GM21367 (cell line): Measurements from ENCODE around the gene NECAB2.

Source experiments
- ATAC-seq: cut with Tn5 transposase; IDR thresholded peaks from one replicate; pipeline ENCODE4 v1.9.1; 2021; ENCODE audit not compliant: unreplicated experiment

The NECAB2 gene

GRCh38 chr16:83951544-83951943, 16.5 kb upstream of the NECAB2 start:
- no peak for ATAC-seq

DNA sequence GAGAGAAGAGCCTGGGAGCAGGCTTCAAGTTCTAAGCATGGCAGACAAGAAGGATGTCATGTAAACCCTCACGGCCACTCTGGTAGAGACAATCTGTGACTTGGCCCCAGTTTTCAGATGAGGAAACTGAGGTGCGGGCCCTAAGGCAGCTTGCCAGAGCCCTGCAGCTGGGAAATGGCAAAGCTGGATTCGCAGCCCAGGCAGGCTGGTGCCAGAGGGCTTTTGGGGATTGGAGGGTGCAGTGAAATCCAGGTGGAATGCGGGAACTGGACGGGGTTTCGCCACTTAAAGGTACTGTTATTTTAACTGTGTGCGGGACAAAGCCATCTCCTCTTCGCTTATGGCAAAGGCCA, 15.5 kb upstream of the NECAB2 start:
- ATAC-seq, result no peak

GRCh38 chr16:83952940-83953795, 14.9 kb upstream of the NECAB2 start, which contains the start of gene OSGIN1:
Gene OSGIN1 (plus strand): TSS chr16:83953240. CDS start chr16:83957672, 4,432 bp downstream.
- peak; percentile 86 for ATAC-seq

DNA sequence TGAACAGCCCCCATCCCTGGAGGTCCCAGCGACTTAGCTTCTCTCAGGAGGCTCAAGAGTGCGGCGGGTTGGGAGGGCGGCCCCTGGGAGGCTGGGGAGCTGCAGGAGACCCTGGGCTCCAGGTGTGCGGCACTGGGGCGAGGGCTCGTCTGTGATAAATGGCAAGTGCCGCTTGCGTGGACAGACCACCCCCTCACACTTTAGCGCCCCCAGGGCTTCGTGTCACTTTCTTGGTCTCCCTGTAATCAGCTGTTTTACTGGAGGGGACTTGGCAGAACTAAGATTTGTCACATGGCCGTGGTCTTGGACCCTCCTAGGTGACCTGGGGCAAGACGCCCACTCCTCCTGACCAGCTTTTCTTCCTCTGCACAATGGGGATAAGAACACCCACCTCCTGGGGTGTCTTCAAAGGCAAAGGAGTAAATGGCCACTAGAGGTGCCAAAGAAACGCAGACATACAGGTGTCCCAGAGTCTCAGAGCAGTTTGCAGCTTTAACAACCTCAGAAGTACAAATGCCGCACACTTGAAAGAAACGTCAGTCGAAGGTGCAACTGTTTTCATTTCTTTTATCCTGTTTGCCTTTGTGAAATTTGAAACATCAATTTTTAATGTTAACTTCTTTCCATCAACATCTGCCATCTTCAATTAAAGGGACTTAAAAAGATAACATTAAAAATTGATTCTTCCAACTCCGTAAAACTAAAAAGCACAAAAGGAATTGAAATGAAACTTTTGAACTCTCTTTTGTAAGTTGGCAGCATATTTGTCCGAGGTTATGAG, 14.1 kb upstream of the NECAB2 start:
- ATAC-seq, result peak; percentile 5

DNA sequence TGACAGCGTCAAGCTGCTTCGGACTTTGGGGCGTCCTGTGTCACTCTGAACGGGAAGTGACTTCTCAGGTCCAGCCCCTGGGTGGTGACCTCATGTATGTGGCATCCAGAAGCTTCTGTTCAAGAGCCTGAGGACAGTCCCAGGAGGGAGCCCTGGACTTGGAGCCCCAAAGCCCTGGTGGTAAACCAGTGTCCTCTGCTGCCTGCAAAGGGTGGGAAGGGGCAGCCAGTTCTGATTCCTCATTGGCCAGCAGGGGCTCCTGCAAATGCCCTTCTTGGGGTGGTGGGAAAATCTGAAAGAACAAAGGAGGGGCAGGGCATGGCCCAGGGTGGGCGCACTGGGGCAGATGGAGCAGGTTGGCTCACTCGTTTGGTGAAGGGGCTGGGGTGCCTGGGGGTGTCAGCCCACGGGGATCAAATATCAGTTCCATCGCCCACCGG, 13.4 kb upstream of the NECAB2 start:
- no peak for ATAC-seq

GRCh38 chr16:83955218-83956130, 12.6 kb upstream of the NECAB2 start:
- no peak for ATAC-seq

GRCh38 chr16:83956336-83957289, 11.4 kb upstream of the NECAB2 start:
- no peak for ATAC-seq

- no peak for ATAC-seq
Observed at GRCh38 chr16:83957296-83957855, 10.7 kb upstream of the NECAB2 start.

DNA sequence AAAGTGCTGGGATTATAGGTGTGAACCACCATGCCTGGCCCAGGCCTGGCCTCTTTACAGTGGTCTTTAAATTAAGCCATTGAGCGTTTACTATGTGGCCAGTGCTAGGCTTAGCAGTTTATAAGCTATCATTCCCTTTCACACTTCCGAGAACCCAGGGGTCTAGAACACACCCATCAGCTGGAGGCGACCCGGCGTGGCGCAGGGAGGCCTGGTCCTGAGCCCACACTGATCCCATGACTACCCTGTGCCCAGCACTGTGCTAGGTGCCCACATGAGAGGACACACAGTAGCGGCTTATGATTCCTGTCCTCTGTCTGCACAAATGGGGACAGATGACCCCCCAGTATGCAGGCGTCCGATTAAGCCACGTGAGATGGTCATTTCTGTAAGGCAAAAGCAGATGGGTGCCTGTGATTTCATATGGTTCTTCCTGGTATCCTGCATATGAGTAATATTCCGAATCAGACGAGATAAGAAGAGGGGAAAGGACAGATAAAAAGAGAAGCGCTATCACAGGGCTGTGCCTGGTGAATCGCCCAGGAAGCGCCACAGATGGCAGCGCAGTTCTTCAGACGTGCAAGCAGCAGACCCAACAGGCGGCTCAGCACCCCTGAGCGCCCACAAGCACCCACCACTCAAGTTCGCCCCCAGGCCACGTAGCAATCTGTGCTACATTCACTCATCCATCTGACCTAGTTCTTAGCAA, 9.8 kb upstream of the NECAB2 start:
- ATAC-seq, result no peak

GRCh38 chr16:83958846-83959565, 9.0 kb upstream of the NECAB2 start:
- ATAC-seq, result no peak

- ATAC-seq, result no peak
Observed at GRCh38 chr16:83959656-83960434, 8.2 kb upstream of the NECAB2 start.

GRCh38 chr16:83960521-83961249, 7.4 kb upstream of the NECAB2 start:
- ATAC-seq, result no peak

- no peak for ATAC-seq
Observed at GRCh38 chr16:83961591-83961990, 6.5 kb upstream of the NECAB2 start.

GRCh38 chr16:83963277-83964119, 4.5 kb upstream of the NECAB2 start:
- ATAC-seq, result no peak

GRCh38 chr16:83964684-83965443, 3.2 kb upstream of the NECAB2 start:
- no peak for ATAC-seq
